ENCODE results near the gene TRIM45. TPM values are rescaled to one million over a fixed set of nuclear protein-coding genes. Genes with fewer than 3 reads are reported as not detected.

The TRIM45 gene
- total RNA-seq, 1 experiment from 2014 or later: 11.7 TPM

DNA sequence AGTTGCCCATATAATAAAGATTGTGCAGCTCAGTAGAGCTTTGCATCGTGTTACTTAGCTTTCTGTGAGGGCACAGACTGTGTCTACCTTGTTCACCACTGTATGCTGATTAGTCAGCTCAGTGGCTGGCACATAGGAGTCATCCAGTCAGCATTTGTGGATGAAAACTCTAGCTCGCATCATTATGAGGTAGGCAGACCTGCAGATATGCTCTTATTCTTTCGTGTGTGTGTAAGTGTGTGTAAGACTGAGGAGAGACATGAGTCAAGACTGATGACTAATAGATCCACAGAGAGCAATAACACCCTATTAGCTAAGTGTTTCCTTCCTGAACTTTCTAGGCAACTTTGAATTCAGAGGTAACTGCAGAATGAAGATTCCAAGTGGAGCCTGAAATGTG, 44.3 kb downstream of the TRIM45 start:
- Histone ChIP-seq H3K23ac (ENCODE audit: insufficient read length, low read depth, low read length) (no peak overlapping the region), H3K56ac (ENCODE audit: insufficient read length, low read depth, low read length) (no peak overlapping the region), H3K79me1 (ENCODE audit: insufficient read depth, low read depth, low read length, poor library complexity, severe bottlenecking) (no peaks in the 10 kb centered on the region), H3K14ac (ENCODE audit: insufficient read depth, low read length) (no peak overlapping the region), H3K4ac (ENCODE audit: low read depth, low read length) (no peak overlapping the region), H3K4me1 (ENCODE audit: insufficient read depth, low read length) (no peaks in the 10 kb centered on the region), H4K20me1 (ENCODE audit: control insufficient read depth, insufficient read depth, insufficient read length) (no peaks in the 10 kb centered on the region), H4K91ac (ENCODE audit: insufficient read length, low read depth, low read length) (no peak overlapping the region), H3K27me3 (ENCODE audit: insufficient read depth, low read length) (no peaks in the 10 kb centered on the region), H2AK5ac (ENCODE audit: insufficient read length, low read length) (no peak overlapping the region), H3K9me3 (ENCODE audit: control insufficient read depth, low read depth, low read length) (no peaks in the 10 kb centered on the region), H3K4me2 (ENCODE audit: insufficient read depth, insufficient read length, low read length) (no peak overlapping the region), H3K79me2 (ENCODE audit: insufficient read depth, low read length) (no peaks in the 10 kb centered on the region; the same call in 1 of the 2 replicates), H3K9ac (ENCODE audit: extremely low read depth, insufficient read length, low read length) (no peak overlapping the region), H4K8ac (replicated peaks; ENCODE audit: insufficient read length, low read depth, low read length) (no peak overlapping the region), H3T11ph (ENCODE audit: low read length) (no peak overlapping the region), H2BK12ac (ENCODE audit: insufficient read length, low read depth, low read length) (no peak overlapping the region), H2BK5ac (ENCODE audit: insufficient read length, low read length) (no peak overlapping the region), H2BK20ac (ENCODE audit: low read depth, low read length, poor library complexity, severe bottlenecking) (no peak overlapping the region), H2AFZ (ENCODE audit: low read length) (no peak overlapping the region), H3K27ac (ENCODE audit: insufficient read length, low read depth, low read length) (no peak overlapping the region), H4K5ac (ENCODE audit: insufficient read length, low read depth, low read length) (no peak overlapping the region), H2BK15ac (ENCODE audit: low read depth, low read length) (no peak overlapping the region), H2BK120ac (ENCODE audit: low read depth, low read length, poor library complexity, severe bottlenecking) (no peak overlapping the region), H3K18ac (ENCODE audit: insufficient read length, low read depth, low read length) (no peak overlapping the region), H3K23me2 (ENCODE audit: insufficient read length, low read depth, low read length, poor library complexity, severe bottlenecking) (no peaks in the 10 kb centered on the region)
- Mint-ChIP-seq H3K36me3 (ENCODE audit: insufficient read depth in 1 of 3, low read depth in 3 of 3) (peaks cover 43 to 80% (median 68%) of the 10 kb centered on the region in 3 experiments), H3K27me3 (ENCODE audit: low read depth) (no peaks in the 10 kb centered on the region), H3K9me3 (no peaks in the 10 kb centered on the region), H3K27ac (no peak overlapping the region), H3K4me3 (no peak overlapping the region), H3K4me1 (peaks cover 0 to 2% of the 10 kb centered on the region in 2 experiments; a peak in 1 of 4 replicates)
- TF ChIP-seq, protein P1, sequence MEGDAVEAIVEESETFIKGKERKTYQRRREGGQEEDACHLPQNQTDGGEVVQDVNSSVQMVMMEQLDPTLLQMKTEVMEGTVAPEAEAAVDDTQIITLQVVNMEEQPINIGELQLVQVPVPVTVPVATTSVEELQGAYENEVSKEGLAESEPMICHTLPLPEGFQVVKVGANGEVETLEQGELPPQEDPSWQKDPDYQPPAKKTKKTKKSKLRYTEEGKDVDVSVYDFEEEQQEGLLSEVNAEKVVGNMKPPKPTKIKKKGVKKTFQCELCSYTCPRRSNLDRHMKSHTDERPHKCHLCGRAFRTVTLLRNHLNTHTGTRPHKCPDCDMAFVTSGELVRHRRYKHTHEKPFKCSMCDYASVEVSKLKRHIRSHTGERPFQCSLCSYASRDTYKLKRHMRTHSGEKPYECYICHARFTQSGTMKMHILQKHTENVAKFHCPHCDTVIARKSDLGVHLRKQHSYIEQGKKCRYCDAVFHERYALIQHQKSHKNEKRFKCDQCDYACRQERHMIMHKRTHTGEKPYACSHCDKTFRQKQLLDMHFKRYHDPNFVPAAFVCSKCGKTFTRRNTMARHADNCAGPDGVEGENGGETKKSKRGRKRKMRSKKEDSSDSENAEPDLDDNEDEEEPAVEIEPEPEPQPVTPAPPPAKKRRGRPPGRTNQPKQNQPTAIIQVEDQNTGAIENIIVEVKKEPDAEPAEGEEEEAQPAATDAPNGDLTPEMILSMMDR (conservative IDR thresholded peaks at IDR 0.05): no peak
- no peak for DNase-seq
- WGBS (ENCODE audit: extremely low coverage, insufficient read length, low lambda C conversion rate): no CpG with 5 or more reads among the region's 3 CpGs

Data from H9 (cell line).